ENCODE data around the gene DELE1. TPM values are rescaled to one million over a fixed set of nuclear protein-coding genes. Genes with fewer than 3 reads are reported as not detected.

DELE1 gene
- total RNA-seq, 3 donors from 2014 or later (not counting 1 experiment from before 2014, with no cell fraction given) = 106 to 125 (median 115) TPM

Other genes with a start within 250 kb of the DELE1 start
- 10 to 100 TPM; 13.9 to 25.2 (median 19.6) TPM for gene ARAP3, start 241.6 kb upstream of the DELE1 start, total RNA-seq
- gene PCDH1, start 45.5 kb upstream of the DELE1 start, total RNA-seq = 10 to 100 TPM; 19.2 to 39.2 (median 32.1) TPM
- gene PCDH12, start 34.3 kb downstream of the DELE1 start, total RNA-seq = under 1 TPM in 1 of 3 donors, not detected in 2; 0.05 TPM
- 10 to 100 TPM; 20.6 to 29.2 (median 21.3) TPM for gene RNF14, start 45.2 kb downstream of the DELE1 start, total RNA-seq
- gene GNPDA1, start 89.2 kb downstream of the DELE1 start, total RNA-seq = 10 to 100 TPM; 10.7 to 12.0 (median 11.2) TPM
- gene NDFIP1, start 184.9 kb downstream of the DELE1 start, total RNA-seq = 10 to 100 TPM; 45.4 to 57.6 (median 51.7) TPM

All from natural killer cell (primary cell).